Thyroid gland (tissue), 4 donors: Measurements from ENCODE around the gene PPP2R3A. TPM values are rescaled to one million over a fixed set of nuclear protein-coding genes. Genes with fewer than 3 reads are reported as not detected.
"Not testable (repeated sequence)": the region's sequence is repeated elsewhere in the genome, so short reads cannot be mapped to it uniquely, and the experiment has no call there.

Experiments used
- DNase-seq, 2 donors: peaks; one replicate each; pipeline ENCODE4 v3.0.0-alpha.2; 2019
- H3K27ac ChIP-seq, 3 donors: fragments of 200-600 bp; sonication (generic); 1 replicate in 2 of 3; 2 replicates in 1 of 3; pipeline ENCODE4 v1.5.1; 2016 to 2019; ENCODE audit warnings: mild to moderate bottlenecking in 1 of 3, moderate library complexity in 1 of 3
- H3K27me3 ChIP-seq: fragments of 200-600 bp; sonication (generic); one replicate; pipeline ENCODE4 v1.5.1; 2019
- H3K36me3 ChIP-seq, 2 donors: fragments of 200-600 bp; sonication (generic); one replicate each; pipeline ENCODE4 v1.5.1; 2016 to 2019
- H3K4me1 ChIP-seq, 2 donors: fragments of 200-600 bp; sonication (generic); one replicate each; pipeline ENCODE4 v1.5.1; 2017 to 2019
- H3K4me3 ChIP-seq, 3 donors: fragments of 200-600 bp; sonication (generic); replicated peaks in 1 of 3; 1 replicate in 2 of 3; 2 replicates in 1 of 3; pipeline ENCODE4 v1.5.1; 2016; ENCODE audit warnings: mild to moderate bottlenecking in 1 of 3
- H3K9me3 ChIP-seq: fragments of 200-600 bp; sonication (generic); one replicate; pipeline ENCODE4 v1.5.1; 2017
- CTCF ChIP-seq, 6 experiments: fragments of 200-600 bp in 3 of 6; fragments of 450-650 bp in 3 of 6; sonication (generic) in 3 of 6; IDR thresholded peaks; one replicate each; pipeline ENCODE4 v1.5.1; 2016 to 2019; ENCODE audit warnings: antibody characterized with exemption in 6 of 6, mild to moderate bottlenecking in 2 of 6, inconsistent platforms in 1 of 6, moderate library complexity in 1 of 6
- POLR2A ChIP-seq, 2 donors: fragments of 450-650 bp; IDR thresholded peaks; one replicate each; pipeline ENCODE4 v1.6.1; 2017; ENCODE audit warnings: antibody characterized with exemption in 2 of 2, mild to moderate bottlenecking in 2 of 2, moderate library complexity in 1 of 2
- WGBS, 2 donors: methylation state at CpG; one replicate each; pipeline ENCODE4 v1.1.5; 2017; 5-methylcytosine and 5-hydroxymethylcytosine counted together
- intact Hi-C: fragments of 100-400 bp; cut with DNase I; formaldehyde crosslinking; loops from one replicate; pipeline ENCODE4 v1.15.1; 2023
- total RNA-seq, 4 donors: library from RNA; depleted of rRNA; stranded (reverse); fragments of >200 nt; gene quantifications; one replicate each; pipeline ENCODE4 v1.2.3, GENCODE V29; 2016

Gene PPP2R3A
- total RNA-seq, 4 donors from 2014 or later = 8.5 to 15.3 (median 9.8) TPM

GRCh38 chr3:136136454-136136853 lies 170.9 kb downstream of the PPP2R3A start:
- DNase-seq = no peak
- Histone ChIP-seq H3K9me3 (no peaks in the 10 kb centered on the region), H3K27ac (no peak overlapping the region), H3K4me3 (no peak overlapping the region), H3K36me3 (no peaks in the 10 kb centered on the region), H3K4me1 (no peaks in the 10 kb centered on the region), H3K27me3 (no peaks in the 10 kb centered on the region)
- intact Hi-C loops = no loop called here
- WGBS, 2 donors = 59% methylated on average over 2 of the region's 2 CpGs
- TF ChIP-seq POLR2A (IDR thresholded peaks at IDR 0.05) (no peak), CTCF (IDR thresholded peaks at IDR 0.05) (no peak)

- DNase-seq = no peak
- Histone ChIP-seq H3K9me3 (no peaks in the 10 kb centered on the region), H3K36me3 (no peaks in the 10 kb centered on the region), H3K27ac (no peak overlapping the region), H3K4me1 (peaks cover 0 to 11% of the 10 kb centered on the region in 2 donors), H3K27me3 (no peaks in the 10 kb centered on the region), H3K4me3 (no peak overlapping the region)
- TF ChIP-seq CTCF (IDR thresholded peaks at IDR 0.05) (no peak), POLR2A (IDR thresholded peaks at IDR 0.05) (no peak)
- intact Hi-C loops = no loop called here
Observed at GRCh38 chr3:136141291-136141785, 175.8 kb downstream of the PPP2R3A start.

- Histone ChIP-seq H3K27ac (no peak overlapping the region), H3K27me3 (no peaks in the 10 kb centered on the region), H3K9me3 (no peaks in the 10 kb centered on the region), H3K4me1 (peaks cover 0 to 11% of the 10 kb centered on the region in 2 donors), H3K36me3 (no peaks in the 10 kb centered on the region), H3K4me3 (no peak overlapping the region)
- no peak for TF ChIP-seq CTCF (IDR thresholded peaks at IDR 0.05)
- no peak for TF ChIP-seq POLR2A (IDR thresholded peaks at IDR 0.05)
- DNase-seq = no peak
- intact Hi-C loops = no loop called here
- 89 to 92% methylated on average over 4 of the region's 4 CpGs for whole genome bisulfite sequencing, 2 donors
Observed at GRCh38 chr3:136141891-136142290, 176.4 kb downstream of the PPP2R3A start.

GRCh38 chr3:136142592-136142991 lies 177.1 kb downstream of the PPP2R3A start:
- TF ChIP-seq POLR2A (IDR thresholded peaks at IDR 0.05) (no peak), CTCF (IDR thresholded peaks at IDR 0.05) (no peak)
- no peaks in the 10 kb centered on the region for H3K27me3 ChIP-seq
- intact Hi-C loops = no loop called here
- no peak overlapping the region for H3K27ac ChIP-seq
- no peaks in the 10 kb centered on the region for H3K36me3 ChIP-seq
- no peak for DNase-seq
- 58 to 66% methylated on average over 3 of the region's 3 CpGs for WGBS, 2 donors
- no peaks in the 10 kb centered on the region for H3K9me3 ChIP-seq
- no peak overlapping the region for H3K4me3 ChIP-seq
- peaks cover 0 to 11% of the 10 kb centered on the region in 2 donors for H3K4me1 ChIP-seq

- intact Hi-C loops, H3K4me3 ChIP-seq, H3K36me3 ChIP-seq, DNase-seq, H3K27me3 ChIP-seq, H3K27ac ChIP-seq, H3K9me3 ChIP-seq: not testable (repeated sequence)
- H3K4me1 ChIP-seq = peaks cover 4 to 11% of the 10 kb centered on the region in 2 donors
- 91 to 98% methylated on average over 4 of the region's 4 CpGs for WGBS, 2 donors
Observed at GRCh38 chr3:136144397-136144796, 178.9 kb downstream of the PPP2R3A start.
